K562 (cell line): ENCODE data around the gene FKBP8. TPM values are rescaled to one million over a fixed set of nuclear protein-coding genes. Genes with fewer than 3 reads are reported as not detected.

ENCODE experiments used
- CBX5 ChIP-seq: IDR thresholded peaks from 2 replicates; pipeline ENCODE4 v1.6.1; 2014; ENCODE audit warnings: low read depth, borderline replicate concordance
- EHMT2 ChIP-seq: fragments of 450-650 bp; IDR thresholded peaks from 2 replicates; pipeline ENCODE4 v1.6.1; 2018; ENCODE audit warnings: antibody characterized with exemption
- HNRNPH1 ChIP-seq: fragments of 200-400 bp; formaldehyde crosslinking; optimal IDR thresholded peaks from 2 replicates; pipeline ENCODE3; 2017; ENCODE audit warnings: low read depth, mild to moderate bottlenecking, low read length, moderate library complexity
- MAX ChIP-seq: sonication (generic); formaldehyde crosslinking; IDR thresholded peaks from 2 replicates; pipeline ENCODE4 v1.9.0; 2022; ENCODE audit warnings: mild to moderate bottlenecking, missing genetic modification reagents
- PBX2 ChIP-seq, 2 experiments: IDR thresholded peaks in 1 of 2; conservative IDR thresholded peaks in 1 of 2; 2 replicates each; pipeline ENCODE4 v1.6.1; 2016; ENCODE audit warnings: low read depth in 2 of 2, mild to moderate bottlenecking in 1 of 2, missing compliant biosample characterization in 1 of 2, missing genetic modification characterization in 1 of 2, moderate library complexity in 1 of 2
- RBM34 ChIP-seq: fragments of 200-400 bp; formaldehyde crosslinking; IDR thresholded peaks from 2 replicates; pipeline ENCODE4 v1.6.1; 2018; ENCODE audit warnings: low read length, borderline replicate concordance; ENCODE audit not compliant: insufficient read depth
- RREB1 ChIP-seq: fragments of 250-450 bp; sonication (Bioruptor Pico); IDR thresholded peaks from 2 replicates; pipeline ENCODE4 v1.4.0; 2020
- SMAD1 ChIP-seq: fragments of 150-350 bp; IDR thresholded peaks from 2 replicates; pipeline ENCODE4 v1.6.1; 2014; ENCODE audit warnings: low read length, low read depth; ENCODE audit not compliant: partially characterized antibody
- ZNF695 ChIP-seq: fragments of 450-650 bp; formaldehyde crosslinking; IDR thresholded peaks from 2 replicates; pipeline ENCODE4 v1.4.0; 2020; ENCODE audit warnings: mild to moderate bottlenecking, moderate library complexity
- ZNF707 ChIP-seq: fragments of 250-450 bp; sonication (Bioruptor Pico); conservative IDR thresholded peaks from 2 replicates; pipeline ENCODE4 v1.8.0; 2022; ENCODE audit warnings: inconsistent platforms, mild to moderate bottlenecking, moderate library complexity
- polyA plus RNA-seq, 8 experiments: library from polyadenylated mRNA; depleted of rRNA in 4 of 8; stranded (reverse) in 5 of 8; unstranded in 3 of 8; fragments of >200 nt; fragmentation: Nextera tagmentation in 2 of 8; fragmentation: Illumina TruSeq in 1 of 8; extraction: Ambion mirVana in 2 of 8; extraction: Trizol in 1 of 8; gene quantifications; 2 replicates each; pipeline versions ENCODE4 v1.2.1 to v1.2.3, GENCODE V29; 2011 to 2014; ENCODE audit warnings: inconsistent platforms in 1 of 8, missing spikeins in 1 of 8
- total RNA-seq, 7 experiments: library from RNA; depleted of rRNA in 6 of 7; stranded (reverse); fragments of >200 nt in 6 of 7; fragmentation: Illumina TruSeq in 2 of 7; extraction: Trizol in 2 of 7; gene quantifications; 2 replicates each; pipeline versions ENCODE4 v1.2.1 to v1.2.3, GENCODE V29; 2011 to 2021; ENCODE audit warnings: low replicate concordance in 1 of 7
- TF ChIP-seq, protein P1 (sequence below): fragments of 250-450 bp; sonication (Bioruptor Pico); IDR thresholded peaks from 2 replicates; pipeline ENCODE4 v1.4.0; 2020; ENCODE audit warnings: mild to moderate bottlenecking
- TF ChIP-seq, protein P2 (sequence below): fragments of 450-650 bp; IDR thresholded peaks from 2 replicates; pipeline ENCODE4 v1.6.1; 2016; ENCODE audit warnings: borderline replicate concordance
- TF ChIP-seq, protein P3 (sequence below): fragments of 250-450 bp; sonication (Bioruptor Pico); IDR thresholded peaks from 2 replicates; pipeline ENCODE4 v1.4.0; 2020; ENCODE audit warnings: mild to moderate bottlenecking, moderate library complexity

The FKBP8 gene
- total and polyA plus RNA-seq, 9 of the 15 experiments (the other 6 are each of a cell fraction or from before 2014, with no cell fraction given), result 0.46 to 236 (median 104) TPM

DNA sequence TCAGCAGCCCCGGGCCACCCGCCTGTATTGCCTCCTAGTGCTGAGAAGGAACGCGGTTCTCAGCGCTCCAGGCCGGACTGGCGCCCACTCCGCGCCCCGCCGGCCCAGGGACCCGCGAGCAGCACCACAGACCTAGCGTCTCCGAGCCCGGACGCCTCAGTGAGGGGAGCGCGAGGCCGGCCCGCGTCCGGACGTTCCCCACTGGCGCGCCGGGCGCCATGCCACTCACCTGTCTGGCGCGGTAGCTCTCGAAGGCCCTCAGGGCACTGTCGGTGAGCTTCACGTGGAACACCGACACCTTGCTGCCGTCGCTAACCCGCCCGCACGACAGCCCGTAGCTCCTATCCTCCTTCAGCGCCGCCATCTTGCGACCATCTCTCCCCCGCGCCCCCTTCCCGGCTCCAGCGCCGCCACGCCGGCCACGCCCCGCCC lies 21.7 kb downstream of the FKBP8 start, which contains the start of gene ELL (continued):
- no peak for TF ChIP-seq PBX2 (CRISPR knock-in tag; IDR thresholded peaks at IDR 0.05; ENCODE audit: low read depth)
- no peak for TF ChIP-seq PBX2 (tag; conservative IDR thresholded peaks at IDR 0.05; ENCODE audit: low read depth)
- no peak for TF ChIP-seq SMAD1
- TF ChIP-seq CBX5, result no peak
- no peak for TF ChIP-seq ZNF707 (CRISPR knock-in tag)
- TF ChIP-seq, protein P1, sequence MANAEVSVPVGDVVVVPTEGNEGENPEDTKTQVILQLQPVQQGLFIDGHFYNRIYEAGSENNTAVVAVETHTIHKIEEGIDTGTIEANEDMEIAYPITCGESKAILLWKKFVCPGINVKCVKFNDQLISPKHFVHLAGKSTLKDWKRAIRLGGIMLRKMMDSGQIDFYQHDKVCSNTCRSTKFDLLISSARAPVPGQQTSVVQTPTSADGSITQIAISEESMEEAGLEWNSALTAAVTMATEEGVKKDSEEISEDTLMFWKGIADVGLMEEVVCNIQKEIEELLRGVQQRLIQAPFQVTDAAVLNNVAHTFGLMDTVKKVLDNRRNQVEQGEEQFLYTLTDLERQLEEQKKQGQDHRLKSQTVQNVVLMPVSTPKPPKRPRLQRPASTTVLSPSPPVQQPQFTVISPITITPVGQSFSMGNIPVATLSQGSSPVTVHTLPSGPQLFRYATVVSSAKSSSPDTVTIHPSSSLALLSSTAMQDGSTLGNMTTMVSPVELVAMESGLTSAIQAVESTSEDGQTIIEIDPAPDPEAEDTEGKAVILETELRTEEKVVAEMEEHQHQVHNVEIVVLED, result peak; percentile 90; the same call in 1 of the 2 replicates
- no peak for TF ChIP-seq EHMT2
- TF ChIP-seq, protein P2, sequence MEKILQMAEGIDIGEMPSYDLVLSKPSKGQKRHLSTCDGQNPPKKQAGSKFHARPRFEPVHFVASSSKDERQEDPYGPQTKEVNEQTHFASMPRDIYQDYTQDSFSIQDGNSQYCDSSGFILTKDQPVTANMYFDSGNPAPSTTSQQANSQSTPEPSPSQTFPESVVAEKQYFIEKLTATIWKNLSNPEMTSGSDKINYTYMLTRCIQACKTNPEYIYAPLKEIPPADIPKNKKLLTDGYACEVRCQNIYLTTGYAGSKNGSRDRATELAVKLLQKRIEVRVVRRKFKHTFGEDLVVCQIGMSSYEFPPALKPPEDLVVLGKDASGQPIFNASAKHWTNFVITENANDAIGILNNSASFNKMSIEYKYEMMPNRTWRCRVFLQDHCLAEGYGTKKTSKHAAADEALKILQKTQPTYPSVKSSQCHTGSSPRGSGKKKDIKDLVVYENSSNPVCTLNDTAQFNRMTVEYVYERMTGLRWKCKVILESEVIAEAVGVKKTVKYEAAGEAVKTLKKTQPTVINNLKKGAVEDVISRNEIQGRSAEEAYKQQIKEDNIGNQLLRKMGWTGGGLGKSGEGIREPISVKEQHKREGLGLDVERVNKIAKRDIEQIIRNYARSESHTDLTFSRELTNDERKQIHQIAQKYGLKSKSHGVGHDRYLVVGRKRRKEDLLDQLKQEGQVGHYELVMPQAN, result peak; percentile 62
- no peak for TF ChIP-seq HNRNPH1
- TF ChIP-seq ZNF695, result no peak
- TF ChIP-seq, protein P3, sequence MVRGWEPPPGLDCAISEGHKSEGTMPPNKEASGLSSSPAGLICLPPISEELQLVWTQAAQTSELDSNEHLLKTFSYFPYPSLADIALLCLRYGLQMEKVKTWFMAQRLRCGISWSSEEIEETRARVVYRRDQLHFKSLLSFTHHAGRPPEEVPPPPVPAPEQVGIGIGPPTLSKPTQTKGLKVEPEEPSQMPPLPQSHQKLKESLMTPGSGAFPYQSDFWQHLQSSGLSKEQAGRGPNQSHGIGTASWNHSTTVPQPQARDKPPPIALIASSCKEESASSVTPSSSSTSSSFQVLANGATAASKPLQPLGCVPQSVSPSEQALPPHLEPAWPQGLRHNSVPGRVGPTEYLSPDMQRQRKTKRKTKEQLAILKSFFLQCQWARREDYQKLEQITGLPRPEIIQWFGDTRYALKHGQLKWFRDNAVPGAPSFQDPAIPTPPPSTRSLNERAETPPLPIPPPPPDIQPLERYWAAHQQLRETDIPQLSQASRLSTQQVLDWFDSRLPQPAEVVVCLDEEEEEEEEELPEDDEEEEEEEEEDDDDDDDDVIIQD (CRISPR knock-in tag), result no peak
- no peak for TF ChIP-seq RBM34
- TF ChIP-seq RREB1 (CRISPR knock-in tag), result peak; percentile 64; the same call in 1 of the 2 replicates
- TF ChIP-seq MAX (CRISPR knock-in tag), result no peak
